ENCODE measurements around the gene HHATL.

- TF ChIP-seq POLR2A (IDR thresholded peaks at IDR 0.05): no peak
- TF ChIP-seq CTCF (IDR thresholded peaks at IDR 0.05): no peak
These were observed 39.6 kb downstream of the HHATL start for GRCh38 chr3:42662813-42663535.

Data from tibial nerve (tissue), 3 donors.